H1 (cell line): ENCODE results near the gene NAV3. TPM values are rescaled to one million over a fixed set of nuclear protein-coding genes. Genes with fewer than 3 reads are reported as not detected.
A peak's percentile ranks its signal among the peaks of the same experiment; 100 is the strongest.

Experiments
- CTCF ChIA-PET: fragments of 300-600 bp; sonication (Branson Sonifier 250); formaldehyde crosslinking; loops from one replicate; lab custom pipeline; 2021; ENCODE audit not compliant: partially characterized antibody; lab: Charles Lee
- POLR2A ChIA-PET: fragments of 300-600 bp; sonication (Branson Sonifier 250); formaldehyde crosslinking; loops from one replicate; lab custom pipeline; 2021; ENCODE audit warnings: inconsistent platforms; ENCODE audit not compliant: partially characterized antibody; lab: Charles Lee
- DNase-seq, 2 experiments: peaks; one replicate each; pipeline versions ENCODE4 v3.0.0 to v3.0.0-alpha.2; 2010 to 2022; ENCODE audit warnings: low spot score in 2 of 2, low read depth in 1 of 2, mixed read lengths in 1 of 2
- FAIRE-seq: peaks from 2 replicates; lab custom pipeline; 2011; peaks lifted over from hg19 to GRCh38; lab: Jason Lieb, UNC
- H2AFZ ChIP-seq: 2 replicates; pipeline ENCODE4 v1.8.1; 2012; ENCODE audit warnings: low read length, inconsistent platforms
- H2AK5ac ChIP-seq: 2 replicates; pipeline ENCODE4 v1.6.1; 2013; ENCODE audit warnings: low read depth, low read length
- H2BK120ac ChIP-seq: replicated peaks from 2 replicates; pipeline ENCODE3; 2013; ENCODE audit warnings: low read depth, low read length, inconsistent platforms
- H2BK12ac ChIP-seq: 2 replicates; pipeline ENCODE4 v1.6.1; 2013; ENCODE audit warnings: low read depth, low read length
- H2BK15ac ChIP-seq: 2 replicates; pipeline ENCODE4 v1.6.1; 2013; ENCODE audit warnings: low read length
- H2BK20ac ChIP-seq: 2 replicates; pipeline ENCODE4 v1.6.1; 2013; ENCODE audit warnings: low read length
- H2BK5ac ChIP-seq: 2 replicates; pipeline ENCODE4 v1.6.1; 2013; ENCODE audit warnings: low read depth, low read length
- H3K14ac ChIP-seq: 2 replicates; pipeline ENCODE4 v1.6.1; 2013; ENCODE audit warnings: inconsistent platforms; ENCODE audit not compliant: insufficient read length
- H3K18ac ChIP-seq: 2 replicates; pipeline ENCODE4 v1.6.1; 2013; ENCODE audit warnings: low read length; ENCODE audit errors: extremely low read depth
- H3K23ac ChIP-seq: 2 replicates; pipeline ENCODE4 v1.6.1; 2013; ENCODE audit warnings: inconsistent platforms; ENCODE audit not compliant: insufficient read length
- H3K23me2 ChIP-seq: 2 replicates; pipeline ENCODE4 v1.6.1; 2013; ENCODE audit warnings: low read depth, low read length
- H3K27ac ChIP-seq: 2 replicates; pipeline ENCODE4 v1.6.1; 2011; ENCODE audit warnings: low read depth, low read length, inconsistent platforms
- H3K27me3 ChIP-seq, 4 experiments: replicated peaks in 1 of 4; 1 replicate in 1 of 4; 2 replicates in 3 of 4; pipeline versions ENCODE4 v1.6.1 to v1.8.1; 2011 to 2013; ENCODE audit warnings: low read length in 3 of 4, mild to moderate bottlenecking in 3 of 4, inconsistent platforms in 2 of 4, mixed read lengths in 2 of 4, moderate library complexity in 1 of 4; ENCODE audit not compliant: control insufficient read depth in 3 of 4, insufficient read depth in 3 of 4; ENCODE audit errors: extremely low read depth in 1 of 4
- H3K36me3 ChIP-seq, 4 experiments: 2 replicates each; pipeline versions ENCODE4 v1.6.1 to v1.8.1; 2011 to 2013; ENCODE audit warnings: mild to moderate bottlenecking in 4 of 4, low read length in 3 of 4, moderate library complexity in 2 of 4, control low read depth in 1 of 4, inconsistent platforms in 1 of 4; ENCODE audit not compliant: insufficient read depth in 4 of 4, control insufficient read depth in 2 of 4
- H3K4ac ChIP-seq: replicated peaks from 2 replicates; pipeline ENCODE3; 2013; ENCODE audit warnings: low read length, low read depth, mixed read lengths, inconsistent platforms; ENCODE audit not compliant: insufficient read length
- H3K4me1 ChIP-seq, 4 experiments: replicated peaks in 1 of 4; 1 replicate in 1 of 4; 2 replicates in 3 of 4; pipeline versions ENCODE4 v1.6.1 to v1.8.1; 2011 to 2013; ENCODE audit warnings: low read length in 3 of 4, inconsistent platforms in 2 of 4, mixed read lengths in 1 of 4; ENCODE audit not compliant: insufficient read depth in 4 of 4, control insufficient read depth in 3 of 4
- H3K4me2 ChIP-seq, 2 experiments: 2 replicates each; pipeline versions ENCODE4 v1.6.1 to v1.8.1; 2011 to 2013; ENCODE audit warnings: low read depth in 2 of 2, low read length in 2 of 2, control low read depth in 1 of 2, inconsistent platforms in 1 of 2, mild to moderate bottlenecking in 1 of 2; ENCODE audit not compliant: insufficient read depth in 1 of 2
- H3K4me3 ChIP-seq, 4 experiments: fragments of 200-600, 300-600 bp in 1 of 4; sonication (generic), shearing (Covaris generic), sonication (Bioruptor Twin) in 1 of 4; 2 replicates each; pipeline versions ENCODE4 v1.5.1 to v1.8.1; 2011 to 2016; ENCODE audit warnings: low read length in 4 of 4, low read depth in 3 of 4, control low read depth in 2 of 4, inconsistent platforms in 2 of 4, mild to moderate bottlenecking in 2 of 4, mixed read lengths in 1 of 4, moderate library complexity in 1 of 4; ENCODE audit not compliant: insufficient read depth in 2 of 4; ENCODE audit errors: extremely low read depth in 1 of 4
- H3K56ac ChIP-seq: replicated peaks from 2 replicates; pipeline ENCODE3; 2013; ENCODE audit warnings: low read depth, mild to moderate bottlenecking, mixed read lengths, low read length, inconsistent platforms; ENCODE audit not compliant: insufficient read length
- H3K79me1 ChIP-seq: 2 replicates; pipeline ENCODE4 v1.6.1; 2013; ENCODE audit warnings: low read depth, low read length, control low read depth
- H3K79me2 ChIP-seq, 2 experiments: 2 replicates each; pipeline versions ENCODE4 v1.6.1 to v1.8.1; 2012 to 2013; ENCODE audit warnings: low read length in 2 of 2, mild to moderate bottlenecking in 2 of 2, inconsistent platforms in 1 of 2; ENCODE audit not compliant: insufficient read depth in 2 of 2, control insufficient read depth in 1 of 2
- H3K9ac ChIP-seq, 4 experiments: replicated peaks in 1 of 4; 1 replicate in 1 of 4; 2 replicates in 3 of 4; pipeline versions ENCODE4 v1.6.1 to v1.8.1; 2011 to 2013; ENCODE audit warnings: low read depth in 3 of 4, low read length in 3 of 4, control low read depth in 2 of 4, mild to moderate bottlenecking in 2 of 4, moderate library complexity in 2 of 4, inconsistent platforms in 1 of 4; ENCODE audit errors: extremely low read depth in 1 of 4
- H3K9me3 ChIP-seq, 2 experiments: 2 replicates each; pipeline versions ENCODE4 v1.6.1 to v1.8.1; 2012 to 2013; ENCODE audit warnings: mild to moderate bottlenecking in 2 of 2, moderate library complexity in 2 of 2, control low read depth in 1 of 2, inconsistent platforms in 1 of 2, low read depth in 1 of 2, low read length in 1 of 2, mixed read lengths in 1 of 2; ENCODE audit not compliant: insufficient read depth in 2 of 2
- H4K20me1 ChIP-seq, 2 experiments: replicated peaks in 1 of 2; 2 replicates each; pipeline versions ENCODE3 to v1.8.1; 2011 to 2013; ENCODE audit warnings: inconsistent platforms in 2 of 2, low read length in 2 of 2, mild to moderate bottlenecking in 1 of 2; ENCODE audit not compliant: insufficient read depth in 2 of 2, control insufficient read depth in 1 of 2
- H4K5ac ChIP-seq: 2 replicates; pipeline ENCODE4 v1.6.1; 2013; ENCODE audit warnings: low read length, low read depth, mixed read lengths, inconsistent platforms; ENCODE audit not compliant: insufficient read length
- H4K8ac ChIP-seq: 2 replicates; pipeline ENCODE4 v1.8.0; 2013; ENCODE audit warnings: mild to moderate bottlenecking, moderate library complexity, low read length, inconsistent platforms; ENCODE audit not compliant: insufficient read depth; ENCODE audit errors: extremely low read depth
- H4K91ac ChIP-seq: replicated peaks from 2 replicates; pipeline ENCODE3; 2013; ENCODE audit warnings: low read length, mixed read lengths, inconsistent platforms; ENCODE audit not compliant: insufficient read length
- GABPA ChIP-seq: IDR thresholded peaks from 2 replicates; pipeline ENCODE4 v1.6.1; 2011; ENCODE audit warnings: mild to moderate bottlenecking, low read length, moderate library complexity, borderline replicate concordance; ENCODE audit not compliant: insufficient read depth
- PHF8 ChIP-seq: fragments of 200-600 bp; sonication (generic); conservative IDR thresholded peaks from 2 replicates; pipeline ENCODE4 v1.7.1; 2012; ENCODE audit warnings: low read depth, mild to moderate bottlenecking, inconsistent platforms, low read length, moderate library complexity
- POLR2AphosphoS5 ChIP-seq: IDR thresholded peaks from 2 replicates; pipeline ENCODE4 v1.6.1; 2011; ENCODE audit warnings: low read depth, low read length
- SIX5 ChIP-seq: IDR thresholded peaks from 2 replicates; pipeline ENCODE4 v1.6.1; 2011; ENCODE audit warnings: mild to moderate bottlenecking, low read depth, low read length
- TAF7 ChIP-seq: optimal IDR thresholded peaks from 2 replicates; pipeline ENCODE3; 2011; ENCODE audit warnings: low read depth, mild to moderate bottlenecking, inconsistent platforms, low read length, moderate library complexity, borderline replicate concordance
- WGBS, 2 experiments: shearing (Covaris generic) in 1 of 2; methylation state at CpG; one replicate each; pipeline versions ENCODE4 v1.1.6 to v1.1.7; 2013 to 2015; ENCODE audit warnings: low lambda C conversion rate in 2 of 2, mixed read lengths in 2 of 2, inconsistent platforms in 1 of 2, low coverage in 1 of 2, missing lambda C conversion rate in 1 of 2; ENCODE audit not compliant: insufficient replicate concordance in 2 of 2, insufficient coverage in 1 of 2, insufficient read length in 1 of 2; ENCODE audit errors: extremely low coverage in 1 of 2, missing lambda C conversion rate in 1 of 2; 5-methylcytosine and 5-hydroxymethylcytosine counted together
- polyA plus RNA-seq, 7 experiments: library from polyadenylated mRNA; depleted of rRNA in 3 of 7; stranded (reverse) in 5 of 7; unstranded in 2 of 7; fragments of >200 nt in 5 of 7; fragments of 200-250 nt in 2 of 7; gene quantifications; 1 replicate in 5 of 7; 2 replicates in 1 of 7; 4 replicates in 1 of 7; pipeline versions ENCODE4 v1.2.1 to v1.2.3, GENCODE V29; 2011 to 2013; ENCODE audit warnings: missing spikeins in 2 of 7, mixed read lengths in 2 of 7
- total RNA-seq: library from RNA; stranded (reverse); fragmentation: NEBNext Ultra II Directional; extraction: Animal tissue kit (Norgen Biotek cat#: 25700); gene quantifications from 2 replicates; pipeline ENCODE4 v1.2.1, GENCODE V29; 2021
- TF ChIP-seq, protein P1 (sequence below): IDR thresholded peaks from 2 replicates; pipeline ENCODE4 v1.6.1; 2011; ENCODE audit warnings: low read depth, mild to moderate bottlenecking, low read length; ENCODE audit not compliant: insufficient read depth

NAV3 gene
- total and polyA plus RNA-seq, 2 of the 8 experiments (the other 6 are each of a cell fraction or from before 2014, with no cell fraction given): 0.47 to 5.0 TPM

DNA sequence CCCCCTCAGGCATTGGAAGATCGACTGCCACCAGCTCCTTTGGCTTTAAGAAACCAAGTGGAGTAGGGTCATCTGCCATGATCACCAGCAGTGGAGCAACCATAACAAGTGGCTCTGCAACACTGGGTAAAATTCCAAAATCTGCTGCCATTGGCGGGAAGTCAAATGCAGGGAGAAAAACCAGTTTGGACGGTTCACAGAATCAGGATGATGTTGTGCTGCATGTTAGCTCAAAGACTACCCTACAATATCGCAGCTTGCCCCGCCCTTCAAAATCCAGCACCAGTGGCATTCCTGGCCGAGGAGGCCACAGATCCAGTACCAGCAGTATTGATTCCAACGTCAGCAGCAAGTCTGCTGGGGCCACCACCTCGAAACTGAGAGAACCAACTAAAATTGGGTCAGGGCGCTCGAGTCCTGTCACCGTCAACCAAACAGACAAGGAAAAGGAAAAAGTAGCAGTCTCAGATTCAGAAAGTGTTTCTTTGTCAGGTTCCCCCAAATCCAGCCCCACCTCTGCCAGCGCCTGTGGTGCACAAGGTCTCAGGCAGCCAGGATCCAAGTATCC lies 288.7 kb downstream of the NAV3 start:
- Histone ChIP-seq H2BK120ac (no peak overlapping the region), H2AK5ac (no peak overlapping the region), H2BK20ac (no peak overlapping the region), H3K9ac (no peak overlapping the region), H3K27ac (no peak overlapping the region), H2BK5ac (no peak overlapping the region), H3K9me3 (0 out of 4 replicates have a peak, but pooled peaks cover 1 to 2% of the 10 kb centered on the region in 2 experiments), H3K4me2 (no peak overlapping the region), H3K36me3 (no peaks in the 10 kb centered on the region), H3K4ac (no peak overlapping the region), H4K20me1 (no peaks in the 10 kb centered on the region), H3K79me2 (no peaks in the 10 kb centered on the region), H4K8ac (no peak overlapping the region), H4K5ac (no peak overlapping the region), H3K18ac (no peak overlapping the region), H3K56ac (no peak overlapping the region), H2AFZ (peak overlapping the region; percentile 15; the same call in 1 of the 2 replicates), H3K79me1 (no peaks in the 10 kb centered on the region), H2BK15ac (no peak overlapping the region), H2BK12ac (no peak overlapping the region), H3K23ac (no peak overlapping the region), H3K23me2 (no peaks in the 10 kb centered on the region), H3K27me3 (no peaks in the 10 kb centered on the region), H3K4me3 (no peak overlapping the region), H3K14ac (no peak overlapping the region), H4K91ac (no peak overlapping the region), H3K4me1 (no peaks in the 10 kb centered on the region)
- POLR2A ChIA-PET: no interaction called here
- CTCF ChIA-PET: interaction anchor here (0.6 to 3.4 kb wide), 11 partner anchors 11 to 1999 kb away, joined by 3 to 17 read pairs (median 4); no protein-coding TSS in a partner anchor
- FAIRE-seq: no peak
- TF ChIP-seq GABPA: no peak
- no peak for TF ChIP-seq POLR2AphosphoS5
- no peak for TF ChIP-seq SIX5
- TF ChIP-seq, protein P1, sequence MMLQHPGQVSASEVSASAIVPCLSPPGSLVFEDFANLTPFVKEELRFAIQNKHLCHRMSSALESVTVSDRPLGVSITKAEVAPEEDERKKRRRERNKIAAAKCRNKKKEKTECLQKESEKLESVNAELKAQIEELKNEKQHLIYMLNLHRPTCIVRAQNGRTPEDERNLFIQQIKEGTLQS: no peak
- TF ChIP-seq PHF8: no peak
- no peak for TF ChIP-seq TAF7
- DNase-seq: no peak
- 93% methylated on average over 12 of the region's 12 CpGs; no CpG with 5 or more reads in 1 of the 2 experiments for WGBS, 2 experiments
